ENCODE measurements around the gene ARHGAP26. TPM values are rescaled to one million over a fixed set of nuclear protein-coding genes. Genes with fewer than 3 reads are reported as not detected.

ARHGAP26 gene
- total RNA-seq, 2 donors from 2014 or later, result 15.7 to 23.4 TPM

- H3K9me3 Mint-ChIP-seq, result no peaks in the 10 kb centered on the region
- DNase-seq (ENCODE audit: low spot score in 2 of 2) (no peak), ATAC-seq (no peak)
- peaks cover 0 to 13% of the 10 kb centered on the region in 2 donors for H3K36me3 Mint-ChIP-seq
- no peak overlapping the region for H3K27ac Mint-ChIP-seq
These were observed 356.2 kb downstream of the ARHGAP26 start for GRCh38 chr5:143126174-143127019.

- DNase-seq (ENCODE audit: low spot score in 2 of 2), result no peak
- Mint-ChIP-seq H3K9me3 (no peaks in the 10 kb centered on the region), H3K27ac (no peak overlapping the region), H3K36me3 (no peaks in the 10 kb centered on the region)
- no peak for ATAC-seq
These were observed 358.4 kb downstream of the ARHGAP26 start for GRCh38 chr5:143128412-143129071.

GRCh38 chr5:143129203-143129602 lies 359.0 kb downstream of the ARHGAP26 start:
- Mint-ChIP-seq H3K9me3 (no peaks in the 10 kb centered on the region), H3K27ac (no peak overlapping the region), H3K36me3 (no peaks in the 10 kb centered on the region)
- no peak for ATAC-seq
- no peak for DNase-seq (ENCODE audit: low spot score in 2 of 2)

GRCh38 chr5:143129910-143130612 lies 359.9 kb downstream of the ARHGAP26 start:
- no peak overlapping the region for H3K27ac Mint-ChIP-seq
- H3K36me3 Mint-ChIP-seq, result no peaks in the 10 kb centered on the region
- ATAC-seq (no peak), DNase-seq (ENCODE audit: low spot score in 2 of 2) (no peak)
- H3K9me3 Mint-ChIP-seq, result no peaks in the 10 kb centered on the region

GRCh38 chr5:143130613-143131305 lies 360.6 kb downstream of the ARHGAP26 start:
- Mint-ChIP-seq H3K9me3 (no peaks in the 10 kb centered on the region), H3K36me3 (no peaks in the 10 kb centered on the region), H3K27ac (no peak overlapping the region)
- DNase-seq (ENCODE audit: low spot score in 2 of 2) (no peak), ATAC-seq (no peak)

GRCh38 chr5:143131972-143132371 lies 361.8 kb downstream of the ARHGAP26 start:
- no peak overlapping the region for H3K27ac Mint-ChIP-seq

GRCh38 chr5:143132739-143133138 lies 362.6 kb downstream of the ARHGAP26 start:
- Mint-ChIP-seq H3K9me3 (no peaks in the 10 kb centered on the region), H3K36me3 (no peaks in the 10 kb centered on the region), H3K27ac (no peak overlapping the region)
- ATAC-seq (no peak), DNase-seq (ENCODE audit: low spot score in 2 of 2) (no peak)

More at GRCh38 chr5:143131972-143132371, 361.8 kb downstream of the ARHGAP26 start:
- Mint-ChIP-seq H3K36me3 (no peaks in the 10 kb centered on the region), H3K9me3 (no peaks in the 10 kb centered on the region)
- no peak for ATAC-seq
- no peak for DNase-seq (ENCODE audit: low spot score in 2 of 2)

- H3K9me3 Mint-ChIP-seq, result no peaks in the 10 kb centered on the region
- DNase-seq (ENCODE audit: low spot score in 2 of 2) (no peak), ATAC-seq (no peak)
- no peak overlapping the region for H3K27ac Mint-ChIP-seq
- H3K36me3 Mint-ChIP-seq, result no peaks in the 10 kb centered on the region
These were observed 363.5 kb downstream of the ARHGAP26 start for GRCh38 chr5:143133721-143134120.

- ATAC-seq, result no peak
- H3K9me3 Mint-ChIP-seq, result no peaks in the 10 kb centered on the region
- no peak for DNase-seq (ENCODE audit: low spot score in 2 of 2)
- H3K36me3 Mint-ChIP-seq, result no peaks in the 10 kb centered on the region
- no peak overlapping the region for H3K27ac Mint-ChIP-seq
These were observed 364.1 kb downstream of the ARHGAP26 start for GRCh38 chr5:143134269-143134668.

GRCh38 chr5:143134900-143135299 lies 364.7 kb downstream of the ARHGAP26 start:
- no peak for DNase-seq (ENCODE audit: low spot score in 2 of 2)

GRCh38 chr5:143135832-143136551 lies 365.8 kb downstream of the ARHGAP26 start:
- H3K36me3 Mint-ChIP-seq, result no peaks in the 10 kb centered on the region
- no peak for ATAC-seq

More at GRCh38 chr5:143134900-143135299, 364.7 kb downstream of the ARHGAP26 start:
- Mint-ChIP-seq H3K9me3 (no peaks in the 10 kb centered on the region), H3K36me3 (no peaks in the 10 kb centered on the region), H3K27ac (no peak overlapping the region)
- ATAC-seq, result peak in 1 of 2 donors; percentile 66

GRCh38 chr5:143138839-143139238 lies 368.7 kb downstream of the ARHGAP26 start:
- Mint-ChIP-seq H3K36me3 (no peaks in the 10 kb centered on the region), H3K27ac (no peak overlapping the region), H3K9me3 (no peaks in the 10 kb centered on the region)
- DNase-seq (ENCODE audit: low spot score in 2 of 2) (no peak), ATAC-seq (no peak)

More at GRCh38 chr5:143135832-143136551, 365.8 kb downstream of the ARHGAP26 start:
- DNase-seq (ENCODE audit: low spot score in 2 of 2), result no peak
- no peaks in the 10 kb centered on the region for H3K9me3 Mint-ChIP-seq
- H3K27ac Mint-ChIP-seq, result no peak overlapping the region

- ATAC-seq (no peak), DNase-seq (ENCODE audit: low spot score in 2 of 2) (no peak)
- no peak overlapping the region for H3K27ac Mint-ChIP-seq
- H3K9me3 Mint-ChIP-seq, result no peaks in the 10 kb centered on the region
- H3K36me3 Mint-ChIP-seq, result no peaks in the 10 kb centered on the region
These were observed 369.4 kb downstream of the ARHGAP26 start for GRCh38 chr5:143139585-143139984.

GRCh38 chr5:143140492-143141203 lies 370.5 kb downstream of the ARHGAP26 start:
- no peak for ATAC-seq
- no peaks in the 10 kb centered on the region for H3K9me3 Mint-ChIP-seq
- no peaks in the 10 kb centered on the region for H3K36me3 Mint-ChIP-seq

GRCh38 chr5:143141652-143142051 lies 371.5 kb downstream of the ARHGAP26 start:
- DNase-seq (ENCODE audit: low spot score in 2 of 2) (no peak), ATAC-seq (no peak)
- Mint-ChIP-seq H3K27ac (no peak overlapping the region), H3K36me3 (no peaks in the 10 kb centered on the region), H3K9me3 (no peaks in the 10 kb centered on the region)

More at GRCh38 chr5:143140492-143141203, 370.5 kb downstream of the ARHGAP26 start:
- no peak for DNase-seq (ENCODE audit: low spot score in 2 of 2)
- no peak overlapping the region for H3K27ac Mint-ChIP-seq

All from activated naive CD4-positive, alpha-beta T cell treated with anti-CD3 and anti-CD28 coated beads, Interleukin-2, amount 50 U/mL, for 72 hours (primary cell).